Astrocyte of the cerebellum (primary cell): ENCODE data around the gene ACTA1.
"Not testable (repeated sequence)": the region's sequence is repeated elsewhere in the genome, so short reads cannot be mapped to it uniquely, and the experiment has no call there.

Experiments used
- DNase-seq: peaks from one replicate; pipeline ENCODE4 v3.0.0-alpha.2; 2011; ENCODE audit warnings: low read depth
- H3K4me3 ChIP-seq: 2 replicates; pipeline ENCODE4 v1.5.1; 2011; ENCODE audit warnings: mild to moderate bottlenecking, low read depth, low read length, moderate library complexity
- CTCF ChIP-seq: IDR thresholded peaks from 2 replicates; pipeline ENCODE4 v1.5.1; 2012; ENCODE audit warnings: low read length, low read depth, moderate library complexity, mild to moderate bottlenecking; ENCODE audit errors: missing control alignments
- in situ Hi-C: cut with HindIII; loops from 2 replicates; pipeline ENCODE4 v1.10.0; 2017; ENCODE audit warnings: low sequenced_read_pairs

Gene ACTA1

GRCh38 chr1:229407206-229408026 lies 26.5 kb downstream of the ACTA1 start:
- in situ Hi-C loops = loop anchor here (5.0 kb wide), 1 partner anchor 65 kb away; the partner anchor contains the start of gene CCSAP
- no peak for DNase-seq
- H3K4me3 ChIP-seq = no peak overlapping the region
- no peak for TF ChIP-seq CTCF

- no peak overlapping the region for H3K4me3 ChIP-seq
- in situ Hi-C loops = loop anchor here (5.0 kb wide), 1 partner anchor 64 kb away; the partner anchor contains the start of gene CCSAP
- no peak for TF ChIP-seq CTCF
Observed at GRCh38 chr1:229406798-229407197, 27.1 kb downstream of the ACTA1 start.

GRCh38 chr1:229403573-229403972 lies 30.3 kb downstream of the ACTA1 start:
- no peak for DNase-seq
- TF ChIP-seq CTCF = no peak
- H3K4me3 ChIP-seq = no peak overlapping the region
- in situ Hi-C loops = no loop called here

More at GRCh38 chr1:229406798-229407197, 27.1 kb downstream of the ACTA1 start:
- no peak for DNase-seq

- in situ Hi-C loops = no loop called here
- no peak for TF ChIP-seq CTCF
- DNase-seq = no peak
- no peak overlapping the region for H3K4me3 ChIP-seq
Observed at GRCh38 chr1:229402993-229403392, 30.9 kb downstream of the ACTA1 start.

- H3K4me3 ChIP-seq, DNase-seq, in situ Hi-C loops: not testable (repeated sequence)
Observed at GRCh38 chr1:229402329-229402728, 31.6 kb downstream of the ACTA1 start.

- DNase-seq = no peak
- H3K4me3 ChIP-seq = no peak overlapping the region
- no peak for TF ChIP-seq CTCF
- in situ Hi-C loops = no loop called here
Observed at GRCh38 chr1:229397762-229398161, 36.1 kb downstream of the ACTA1 start.

- no peak overlapping the region for H3K4me3 ChIP-seq
- no peak for TF ChIP-seq CTCF
- DNase-seq = no peak
- in situ Hi-C loops = no loop called here
Observed at GRCh38 chr1:229396585-229397206, 37.2 kb downstream of the ACTA1 start.

GRCh38 chr1:229394517-229394916 lies 39.4 kb downstream of the ACTA1 start:
- H3K4me3 ChIP-seq, DNase-seq, in situ Hi-C loops: not testable (repeated sequence)
